Vagina (tissue), 2 donors: ENCODE data around the gene FAM120A. TPM values are rescaled to one million over a fixed set of nuclear protein-coding genes. Genes with fewer than 3 reads are reported as not detected.

Source experiments
- DNase-seq, 2 donors: peaks; one replicate each; pipeline ENCODE4 v3.0.0-alpha.2; 2017; ENCODE audit errors: extremely low spot score in 2 of 2
- H3K27ac ChIP-seq: fragments of 200-600 bp; sonication (generic); one replicate; pipeline ENCODE4 v1.5.1; 2019
- H3K27me3 ChIP-seq: fragments of 200-600 bp; sonication (generic); one replicate; pipeline ENCODE4 v1.5.1; 2019
- H3K36me3 ChIP-seq, 2 donors: fragments of 200-600 bp; sonication (generic); one replicate each; pipeline ENCODE4 v1.5.1; 2017 to 2019
- H3K4me1 ChIP-seq: fragments of 200-600 bp; sonication (generic); one replicate; pipeline ENCODE4 v1.5.1; 2019
- H3K4me3 ChIP-seq, 2 donors: fragments of 200-600 bp; sonication (generic); 1 replicate in 1 of 2; 2 replicates in 1 of 2; pipeline ENCODE4 v1.5.1; 2016 to 2019
- H3K9me3 ChIP-seq: fragments of 200-600 bp; sonication (generic); one replicate; pipeline ENCODE4 v1.5.1; 2019
- POLR2A ChIP-seq, 2 donors: fragments of 450-650 bp; IDR thresholded peaks; one replicate each; pipeline ENCODE4 v1.6.1; 2017; ENCODE audit warnings: antibody characterized with exemption in 2 of 2, mild to moderate bottlenecking in 2 of 2, moderate library complexity in 2 of 2
- POLR2AphosphoS5 ChIP-seq, 2 donors: sonication (generic); formaldehyde crosslinking; IDR thresholded peaks; one replicate each; pipeline ENCODE4 v1.9.0; 2017; ENCODE audit warnings: antibody characterized with exemption in 2 of 2, mild to moderate bottlenecking in 2 of 2, low read depth in 1 of 2; ENCODE audit not compliant: insufficient read depth in 1 of 2
- intact Hi-C: fragments of 100-400 bp; cut with DNase I; formaldehyde crosslinking; loops from one replicate; pipeline ENCODE4 v1.15.1; 2023
- total RNA-seq: library from RNA; depleted of rRNA; stranded (reverse); fragments of >200 nt; gene quantifications from one replicate; pipeline ENCODE4 v1.2.3, GENCODE V29; 2016
- TF ChIP-seq, protein P1 (sequence below), 3 experiments: fragments of 450-650 bp in 2 of 3; fragments of 200-600 bp in 1 of 3; sonication (generic) in 1 of 3; IDR thresholded peaks; one replicate each; pipeline ENCODE4 v1.5.1; 2017 to 2019; ENCODE audit warnings: antibody characterized with exemption in 3 of 3, mild to moderate bottlenecking in 2 of 3, moderate library complexity in 2 of 3

The FAM120A gene
- total RNA-seq, 1 donor from 2014 or later, result 98.2 TPM

DNA sequence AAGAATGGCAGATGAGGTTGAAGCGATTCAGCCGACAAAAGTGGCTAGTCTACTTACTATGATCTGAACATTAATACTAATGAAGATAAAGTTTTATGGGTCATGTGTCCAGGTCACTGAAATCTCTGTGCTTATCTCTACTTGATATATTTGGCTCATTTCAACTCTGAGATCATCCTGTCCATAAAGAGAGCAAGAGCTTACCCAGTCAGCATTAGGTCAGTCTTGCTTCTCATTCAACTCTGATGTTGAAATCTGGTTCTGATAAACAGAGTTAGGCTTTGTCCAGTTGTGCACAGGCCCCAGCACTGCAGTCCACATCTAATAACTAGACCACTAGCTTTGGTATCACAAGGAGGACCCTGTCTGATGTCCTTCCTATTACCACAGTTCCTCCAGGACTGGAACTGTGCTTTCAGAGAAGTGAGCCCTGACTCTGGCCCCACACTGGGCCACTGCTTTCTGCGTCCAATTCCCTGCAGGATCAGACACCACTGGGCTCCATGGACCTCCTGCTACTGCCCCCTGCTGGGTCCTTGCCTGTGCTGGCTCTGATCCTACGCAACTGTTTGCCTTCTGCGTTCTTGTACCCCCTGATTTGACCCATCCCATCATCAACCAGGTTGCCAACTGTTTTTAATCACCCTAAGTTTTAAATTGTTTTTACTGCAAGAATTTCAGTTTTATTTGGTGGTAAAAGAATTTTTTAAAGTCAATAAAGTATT lies 23.7 kb upstream of the FAM120A start:
- no peaks in the 10 kb centered on the region for H3K9me3 ChIP-seq
- no peak overlapping the region for H3K4me3 ChIP-seq
- TF ChIP-seq POLR2A (IDR thresholded peaks at IDR 0.05), result no peak
- TF ChIP-seq, protein P1, sequence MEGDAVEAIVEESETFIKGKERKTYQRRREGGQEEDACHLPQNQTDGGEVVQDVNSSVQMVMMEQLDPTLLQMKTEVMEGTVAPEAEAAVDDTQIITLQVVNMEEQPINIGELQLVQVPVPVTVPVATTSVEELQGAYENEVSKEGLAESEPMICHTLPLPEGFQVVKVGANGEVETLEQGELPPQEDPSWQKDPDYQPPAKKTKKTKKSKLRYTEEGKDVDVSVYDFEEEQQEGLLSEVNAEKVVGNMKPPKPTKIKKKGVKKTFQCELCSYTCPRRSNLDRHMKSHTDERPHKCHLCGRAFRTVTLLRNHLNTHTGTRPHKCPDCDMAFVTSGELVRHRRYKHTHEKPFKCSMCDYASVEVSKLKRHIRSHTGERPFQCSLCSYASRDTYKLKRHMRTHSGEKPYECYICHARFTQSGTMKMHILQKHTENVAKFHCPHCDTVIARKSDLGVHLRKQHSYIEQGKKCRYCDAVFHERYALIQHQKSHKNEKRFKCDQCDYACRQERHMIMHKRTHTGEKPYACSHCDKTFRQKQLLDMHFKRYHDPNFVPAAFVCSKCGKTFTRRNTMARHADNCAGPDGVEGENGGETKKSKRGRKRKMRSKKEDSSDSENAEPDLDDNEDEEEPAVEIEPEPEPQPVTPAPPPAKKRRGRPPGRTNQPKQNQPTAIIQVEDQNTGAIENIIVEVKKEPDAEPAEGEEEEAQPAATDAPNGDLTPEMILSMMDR (IDR thresholded peaks at IDR 0.05), result no peak
- intact Hi-C loops, result no loop called here
- no peak overlapping the region for H3K27ac ChIP-seq
- H3K36me3 ChIP-seq, result no peaks in the 10 kb centered on the region
- no peaks in the 10 kb centered on the region for H3K27me3 ChIP-seq
- no peaks in the 10 kb centered on the region for H3K4me1 ChIP-seq
- no peak for DNase-seq

- Histone ChIP-seq H3K36me3 (no peaks in the 10 kb centered on the region), H3K4me1 (no peaks in the 10 kb centered on the region), H3K9me3 (no peaks in the 10 kb centered on the region), H3K4me3 (no peak overlapping the region), H3K27ac (no peak overlapping the region), H3K27me3 (no peaks in the 10 kb centered on the region)
- DNase-seq, result no peak
- no peak for TF ChIP-seq POLR2A (IDR thresholded peaks at IDR 0.05)
- TF ChIP-seq, protein P1 (IDR thresholded peaks at IDR 0.05), result no peak
- TF ChIP-seq POLR2AphosphoS5 (IDR thresholded peaks at IDR 0.05; ENCODE audit: insufficient read depth in 1 of 2, low read depth in 1 of 2), result no peak
- intact Hi-C loops, result no loop called here
Observed at GRCh38 chr9:93431539-93432105, 19.9 kb upstream of the FAM120A start.

DNA sequence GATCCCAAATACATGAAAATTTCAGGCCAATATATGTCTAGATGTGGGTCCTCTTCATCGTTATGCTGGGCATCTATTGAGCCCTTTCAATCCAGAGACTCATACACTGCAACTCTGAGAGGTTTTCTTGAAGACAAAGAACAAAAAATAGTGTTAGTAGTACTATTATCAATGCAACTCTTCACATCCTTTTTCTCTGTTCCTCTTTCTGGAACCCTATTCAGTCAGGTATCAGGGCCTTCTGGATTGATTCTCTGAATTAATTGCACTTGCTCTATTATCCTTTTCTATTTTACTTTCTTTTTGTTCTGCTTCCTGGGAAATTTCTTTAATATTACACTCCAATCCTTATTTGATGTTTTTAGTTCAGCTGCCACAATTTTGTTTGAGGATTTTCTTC lies 18.5 kb upstream of the FAM120A start:
- intact Hi-C loops, result no loop called here
- no peak for DNase-seq
- H3K27me3 ChIP-seq, result no peaks in the 10 kb centered on the region
- H3K36me3 ChIP-seq, result no peaks in the 10 kb centered on the region
- H3K27ac ChIP-seq, result no peak overlapping the region
- H3K4me3 ChIP-seq, result no peak overlapping the region
- TF ChIP-seq, protein P1 (IDR thresholded peaks at IDR 0.05), result no peak
- TF ChIP-seq POLR2AphosphoS5 (IDR thresholded peaks at IDR 0.05; ENCODE audit: insufficient read depth in 1 of 2, low read depth in 1 of 2) (no peak), POLR2A (IDR thresholded peaks at IDR 0.05) (no peak)
- H3K4me1 ChIP-seq, result no peaks in the 10 kb centered on the region
- H3K9me3 ChIP-seq, result no peaks in the 10 kb centered on the region

DNA sequence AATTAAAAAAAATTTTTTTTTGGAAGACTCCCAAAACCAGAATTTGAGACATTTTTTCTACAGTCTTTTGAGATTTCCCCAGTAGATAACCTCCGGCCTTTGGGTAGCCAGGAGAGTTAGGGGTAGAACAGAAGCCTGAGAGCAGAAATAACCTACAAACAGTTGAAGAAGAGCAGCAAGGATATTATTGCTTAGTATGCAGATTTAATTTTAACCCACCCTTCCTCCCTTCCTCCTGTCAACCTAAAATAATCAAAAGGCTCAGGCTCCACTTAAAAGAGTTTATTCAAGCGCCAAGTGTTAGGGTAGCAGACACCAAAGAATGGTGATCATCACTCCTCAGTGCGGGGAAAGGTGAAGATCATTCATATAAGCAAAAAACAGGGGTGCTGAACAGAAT lies 17.4 kb upstream of the FAM120A start:
- H3K27ac ChIP-seq, result no peak overlapping the region
- H3K9me3 ChIP-seq, result no peaks in the 10 kb centered on the region
- no peaks in the 10 kb centered on the region for H3K36me3 ChIP-seq
- intact Hi-C loops, result no loop called here
- TF ChIP-seq, protein P1 (IDR thresholded peaks at IDR 0.05), result no peak
- TF ChIP-seq POLR2AphosphoS5 (IDR thresholded peaks at IDR 0.05; ENCODE audit: insufficient read depth in 1 of 2, low read depth in 1 of 2) (no peak), POLR2A (IDR thresholded peaks at IDR 0.05) (no peak)
- H3K4me1 ChIP-seq, result no peaks in the 10 kb centered on the region
- no peak for DNase-seq
- no peak overlapping the region for H3K4me3 ChIP-seq
- H3K27me3 ChIP-seq, result no peaks in the 10 kb centered on the region

DNA sequence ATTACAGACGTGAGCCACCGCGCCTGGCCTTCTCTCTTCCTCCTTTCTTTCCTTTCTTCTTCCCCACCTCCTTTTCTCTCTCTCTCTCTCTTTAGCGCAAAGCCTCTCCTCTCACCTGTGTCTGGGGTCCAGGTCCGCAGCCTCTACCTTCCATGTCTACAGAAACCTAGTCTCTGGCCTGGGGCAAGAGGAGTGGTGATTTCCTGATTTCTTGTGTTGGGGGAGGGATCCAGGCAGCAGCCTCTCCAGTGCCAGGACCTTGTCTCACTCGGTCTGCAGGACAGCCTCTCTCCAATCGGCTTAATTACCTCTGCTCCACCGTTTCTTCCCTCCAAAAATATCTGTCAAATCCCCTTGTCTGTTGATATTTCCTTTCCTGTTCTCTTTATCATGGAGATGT lies 16.1 kb upstream of the FAM120A start:
- H3K27me3 ChIP-seq, result no peaks in the 10 kb centered on the region
- H3K9me3 ChIP-seq, result no peaks in the 10 kb centered on the region
- H3K36me3 ChIP-seq, result no peaks in the 10 kb centered on the region
- TF ChIP-seq, protein P1 (IDR thresholded peaks at IDR 0.05), result no peak
- TF ChIP-seq POLR2AphosphoS5 (IDR thresholded peaks at IDR 0.05; ENCODE audit: insufficient read depth in 1 of 2, low read depth in 1 of 2) (no peak), POLR2A (IDR thresholded peaks at IDR 0.05) (no peak)
- H3K4me3 ChIP-seq, result no peak overlapping the region
- H3K4me1 ChIP-seq, result no peaks in the 10 kb centered on the region
- DNase-seq, result no peak
- intact Hi-C loops, result no loop called here
- no peak overlapping the region for H3K27ac ChIP-seq
